CD4-positive, alpha-beta T cell treated with Interleukin-21 for 1 hour (primary cell): ENCODE results near the gene SRD5A3.

ENCODE experiments used
- DNase-seq: peaks from one replicate; pipeline ENCODE4 v3.0.0-alpha.2; 2020

The SRD5A3 gene

DNA sequence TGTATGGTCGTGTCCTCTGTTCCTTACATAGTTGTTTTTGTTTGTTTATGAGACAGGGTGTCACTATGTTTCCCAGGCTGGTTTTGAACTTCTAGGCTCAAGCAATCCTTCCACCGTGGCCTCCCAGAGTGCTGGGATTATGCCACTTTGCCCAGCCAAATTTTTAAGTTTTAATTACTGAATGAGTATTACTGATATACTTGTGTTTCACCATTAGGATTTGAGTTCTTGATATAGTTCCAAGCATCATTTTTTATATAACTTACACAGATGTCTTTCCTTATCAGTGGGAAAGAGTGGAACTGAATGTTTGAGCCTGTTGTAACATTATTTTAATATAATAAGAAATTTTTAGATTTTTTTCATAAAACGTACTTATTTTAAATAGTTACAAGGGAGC lies 70.1 kb downstream of the SRD5A3 start:
- DNase-seq, result no peak
